Keratinocyte (primary cell): Measurements from ENCODE around the gene HDGF. TPM values are rescaled to one million over a fixed set of nuclear protein-coding genes. Genes with fewer than 3 reads are reported as not detected.

Source experiments
- DNase-seq: peaks from one replicate; pipeline ENCODE4 v3.0.0-alpha.2; 2011; ENCODE audit warnings: low read depth, missing footprints, low spot score
- FAIRE-seq: peaks from 2 replicates; lab custom pipeline; 2011; peaks lifted over from hg19 to GRCh38; lab: Jason Lieb, UNC
- H2AFZ ChIP-seq: 2 replicates; pipeline ENCODE4 v1.6.0; 2012; ENCODE audit warnings: low read length, control low read depth, inconsistent platforms; ENCODE audit not compliant: control insufficient read depth
- H3K27ac ChIP-seq: 2 replicates; pipeline ENCODE4 v1.5.1; 2011; ENCODE audit warnings: low read length; ENCODE audit not compliant: control insufficient read depth, insufficient read depth
- H3K27me3 ChIP-seq: 3 replicates; pipeline ENCODE4 v1.6.0; 2011; ENCODE audit warnings: low read length; ENCODE audit not compliant: control insufficient read depth, insufficient read depth; ENCODE audit errors: extremely low read depth
- H3K36me3 ChIP-seq, 2 experiments: 2 replicates in 1 of 2; 3 replicates in 1 of 2; pipeline ENCODE4 v1.5.1; 2011; ENCODE audit warnings: low read length in 2 of 2, mild to moderate bottlenecking in 1 of 2; ENCODE audit not compliant: control insufficient read depth in 2 of 2, insufficient read depth in 2 of 2; ENCODE audit errors: extremely low read depth in 1 of 2
- H3K4me1 ChIP-seq: 3 replicates; pipeline ENCODE4 v1.5.1; 2011; ENCODE audit warnings: low read length; ENCODE audit not compliant: control insufficient read depth, insufficient read depth; ENCODE audit errors: extremely low read depth
- H3K4me2 ChIP-seq: 3 replicates; pipeline ENCODE4 v1.6.0; 2011; ENCODE audit warnings: low read depth, low read length; ENCODE audit not compliant: control insufficient read depth, insufficient read depth; ENCODE audit errors: extremely low read depth
- H3K4me3 ChIP-seq, 3 experiments: fragments of 200-600 bp in 1 of 3; sonication (generic) in 1 of 3; 2 replicates in 2 of 3; 3 replicates in 1 of 3; pipeline ENCODE4 v1.5.1; 2011 to 2016; ENCODE audit warnings: low read length in 3 of 3, mild to moderate bottlenecking in 3 of 3, control low read depth in 2 of 3, inconsistent platforms in 1 of 3, low read depth in 1 of 3, mixed read lengths in 1 of 3, mixed run types in 1 of 3, moderate library complexity in 1 of 3; ENCODE audit not compliant: control insufficient read depth in 2 of 3, insufficient read depth in 2 of 3; ENCODE audit errors: extremely low read depth in 1 of 3
- H3K79me2 ChIP-seq: 2 replicates; pipeline ENCODE4 v1.6.0; 2012; ENCODE audit warnings: low read length; ENCODE audit not compliant: control insufficient read depth, insufficient read depth
- H3K9ac ChIP-seq: 3 replicates; pipeline ENCODE4 v1.6.0; 2011; ENCODE audit warnings: low read length; ENCODE audit not compliant: control insufficient read depth, insufficient read depth; ENCODE audit errors: extremely low read depth
- H3K9me1 ChIP-seq: 3 replicates; pipeline ENCODE4 v1.6.0; 2011; ENCODE audit warnings: low read length; ENCODE audit not compliant: control insufficient read depth, insufficient read depth; ENCODE audit errors: extremely low read depth
- H3K9me3 ChIP-seq: 2 replicates; pipeline ENCODE4 v1.5.1; 2012; ENCODE audit warnings: low read depth, low read length; ENCODE audit not compliant: control insufficient read depth
- H4K20me1 ChIP-seq: 3 replicates; pipeline ENCODE4 v1.6.0; 2011; ENCODE audit warnings: low read length; ENCODE audit not compliant: control insufficient read depth, insufficient read depth; ENCODE audit errors: extremely low read depth
- CTCF ChIP-seq, 3 experiments: IDR thresholded peaks in 1 of 3; conservative IDR thresholded peaks in 1 of 3; optimal IDR thresholded peaks in 1 of 3; 2 replicates in 2 of 3; 3 replicates in 1 of 3; pipeline versions ENCODE3 to v1.5.1; 2011; ENCODE audit warnings: low read length in 3 of 3, mild to moderate bottlenecking in 3 of 3, moderate library complexity in 2 of 3, control low read depth in 1 of 3, inconsistent platforms in 1 of 3; ENCODE audit not compliant: insufficient read depth in 2 of 3; ENCODE audit errors: extremely low read depth in 1 of 3
- EZH2 ChIP-seq: IDR thresholded peaks from one replicate; pipeline ENCODE4 v1.6.1; 2012; ENCODE audit warnings: inconsistent platforms, mild to moderate bottlenecking, low read length, moderate library complexity
- dilution Hi-C: fragments of 300-500 bp; cut with MboI; formaldehyde crosslinking; loops from one replicate; pipeline ENCODE4 v1.7.0; 2020; ENCODE audit warnings: low sequenced_read_pairs; ENCODE audit not compliant: extremely low pct_ligation_motif_present
- polyA plus RNA-seq, 5 experiments: library from polyadenylated mRNA; depleted of rRNA in 3 of 5; stranded (reverse) in 3 of 5; stranded (forward) in 1 of 5; unstranded in 1 of 5; fragments of >200 nt; gene quantifications; 1 replicate in 1 of 5; 2 replicates in 3 of 5; 3 replicates in 1 of 5; pipeline versions ENCODE4 v1.2.1 to v1.2.3, GENCODE V29; 2011 to 2012; ENCODE audit warnings: missing spikeins in 2 of 5, low read depth in 1 of 5, low replicate concordance in 1 of 5

HDGF gene
- polyA plus RNA-seq, 1 donor (not counting 4 experiments of a cell fraction or from before 2014, with no cell fraction given) = 240 TPM

- FAIRE-seq (no peak), DNase-seq (no peak)
- no peak overlapping the region for H2AFZ ChIP-seq
- dilution Hi-C loops = no loop called here
- H3K4me3 ChIP-seq = no peak overlapping the region
- peaks cover 13% of the 10 kb centered on the region for H3K4me1 ChIP-seq
- H3K27ac ChIP-seq = no peak overlapping the region
- no peak for TF ChIP-seq CTCF (optimal IDR thresholded peaks at IDR 0.05 in 1 of 3, IDR thresholded peaks at IDR 0.05 in 1 of 3, conservative IDR thresholded peaks at IDR 0.05 in 1 of 3; ENCODE audit: extremely low read depth in 1 of 3, insufficient read depth in 2 of 3, low read length in 3 of 3)
- no peak for TF ChIP-seq EZH2
- no peaks in the 10 kb centered on the region for H3K27me3 ChIP-seq
- no peaks in the 10 kb centered on the region for H4K20me1 ChIP-seq
- H3K9me3 ChIP-seq = no peaks in the 10 kb centered on the region
- H3K4me2 ChIP-seq = no peak overlapping the region
- no peak overlapping the region for H3K9ac ChIP-seq
- H3K36me3 ChIP-seq = peaks cover 0 to 4% of the 10 kb centered on the region in 2 experiments
- H3K9me1 ChIP-seq = no peaks in the 10 kb centered on the region
- H3K79me2 ChIP-seq = no peaks in the 10 kb centered on the region
Measured at GRCh38 chr1:156714830-156715229, 36.6 kb downstream of the HDGF start.

GRCh38 chr1:156712626-156713025 is 38.8 kb downstream of the HDGF start:
- dilution Hi-C loops = no loop called here
- H3K9me3 ChIP-seq = no peaks in the 10 kb centered on the region
- H3K9ac ChIP-seq = no peak overlapping the region
- peaks cover 20% of the 10 kb centered on the region for H3K4me1 ChIP-seq
- H3K27ac ChIP-seq = no peak overlapping the region
- TF ChIP-seq EZH2 (no peak), CTCF (optimal IDR thresholded peaks at IDR 0.05 in 1 of 3, IDR thresholded peaks at IDR 0.05 in 1 of 3, conservative IDR thresholded peaks at IDR 0.05 in 1 of 3; ENCODE audit: extremely low read depth in 1 of 3, insufficient read depth in 2 of 3, low read length in 3 of 3) (no peak)
- no peak for FAIRE-seq
- H2AFZ ChIP-seq = no peak overlapping the region
- no peak for DNase-seq
- H3K4me2 ChIP-seq = no peak overlapping the region
- no peaks in the 10 kb centered on the region for H3K36me3 ChIP-seq
- H3K27me3 ChIP-seq = peaks cover under 1% of the 10 kb centered on the region
- no peaks in the 10 kb centered on the region for H4K20me1 ChIP-seq
- no peak overlapping the region for H3K4me3 ChIP-seq
- no peaks in the 10 kb centered on the region for H3K79me2 ChIP-seq
- H3K9me1 ChIP-seq = no peaks in the 10 kb centered on the region
